ENCODE data around the gene C11orf16.
"Not testable (repeated sequence)": the region's sequence is repeated elsewhere in the genome, so short reads cannot be mapped to it uniquely, and the experiment has no call there.

C11orf16 gene

GRCh38 chr11:8886322-8886721 is 46.4 kb downstream of the C11orf16 start:
- no peak for DNase-seq (ENCODE audit: low spot score)

GRCh38 chr11:8881585-8881984 is 51.2 kb downstream of the C11orf16 start:
- not testable (repeated sequence) for DNase-seq (ENCODE audit: low spot score)

GRCh38 chr11:8878771-8879170 is 54.0 kb downstream of the C11orf16 start:
- DNase-seq (ENCODE audit: low spot score): no peak

- no peak for DNase-seq (ENCODE audit: low spot score)
Observed at GRCh38 chr11:8873741-8874405, 58.9 kb downstream of the C11orf16 start.

GRCh38 chr11:8871962-8872361 is 60.8 kb downstream of the C11orf16 start:
- no peak for DNase-seq (ENCODE audit: low spot score)

GRCh38 chr11:8871171-8871775 is 61.5 kb downstream of the C11orf16 start:
- DNase-seq (ENCODE audit: low spot score): peak; percentile 89

- DNase-seq (ENCODE audit: low spot score): peak; percentile 76
Observed at GRCh38 chr11:8870411-8871170, 62.2 kb downstream of the C11orf16 start.

Small RNAs within 50 kb of the gene (small RNA-seq; reads per million reads assigned to genes)
- 0 reads per million in 2 experiments for gene RF00019

Measured in SK-N-DZ (cell line).